Natural killer cell treated with Interleukin-12 subunit alpha and Interleukin-12 subunit beta and Interleukin-15 and Interleukin-18, amount 100 ng/mL, for 72 hours (primary cell): Measurements from ENCODE around the gene TOMM7. TPM values are rescaled to one million over a fixed set of nuclear protein-coding genes. Genes with fewer than 3 reads are reported as not detected.
"Not testable (repeated sequence)": the region's sequence is repeated elsewhere in the genome, so short reads cannot be mapped to it uniquely, and the experiment has no call there.

Source experiments
- ATAC-seq, 2 donors: fragments of 150-1000 bp; cut with Tn5 transposase in 1 of 2; sonication (Bioruptor Pico), chemical (Tn5 transposase) in 1 of 2; 2 replicates each; pipeline ENCODE4 v1.10.0; 2021
- DNase-seq: peaks from one replicate; pipeline ENCODE4 v3.0.0; 2022; ENCODE audit warnings: low spot score
- H3K27ac Mint-ChIP-seq, 2 donors: 1 replicate in 1 of 2; 2 replicates in 1 of 2; pipeline ENCODE4 v1.8.0; 2022; ENCODE audit warnings: mixed read lengths in 2 of 2, mild to moderate bottlenecking in 1 of 2, moderate library complexity in 1 of 2
- H3K27me3 Mint-ChIP-seq, 2 donors: 1 replicate in 1 of 2; 2 replicates in 1 of 2; pipeline ENCODE4 v1.8.0; 2022; ENCODE audit warnings: mixed read lengths in 2 of 2
- H3K36me3 Mint-ChIP-seq: one replicate; pipeline ENCODE4 v1.8.0; 2022; ENCODE audit warnings: mixed read lengths
- H3K4me1 Mint-ChIP-seq, 2 donors: 1 replicate in 1 of 2; 2 replicates in 1 of 2; pipeline ENCODE4 v1.8.0; 2022; ENCODE audit warnings: low read depth in 2 of 2, mixed read lengths in 2 of 2, mild to moderate bottlenecking in 1 of 2
- H3K4me3 Mint-ChIP-seq: one replicate; pipeline ENCODE4 v1.8.0; 2022; ENCODE audit warnings: mixed read lengths
- H3K9me3 Mint-ChIP-seq: 2 replicates; pipeline ENCODE4 v1.8.0; 2022; ENCODE audit warnings: mixed read lengths
- total RNA-seq, 2 donors: library from RNA; stranded (reverse); gene quantifications; one replicate each; pipeline ENCODE4 v1.2.3, GENCODE V29; 2022

Gene TOMM7
- total RNA-seq, 2 donors from 2014 or later = 136 to 203 TPM

DNA sequence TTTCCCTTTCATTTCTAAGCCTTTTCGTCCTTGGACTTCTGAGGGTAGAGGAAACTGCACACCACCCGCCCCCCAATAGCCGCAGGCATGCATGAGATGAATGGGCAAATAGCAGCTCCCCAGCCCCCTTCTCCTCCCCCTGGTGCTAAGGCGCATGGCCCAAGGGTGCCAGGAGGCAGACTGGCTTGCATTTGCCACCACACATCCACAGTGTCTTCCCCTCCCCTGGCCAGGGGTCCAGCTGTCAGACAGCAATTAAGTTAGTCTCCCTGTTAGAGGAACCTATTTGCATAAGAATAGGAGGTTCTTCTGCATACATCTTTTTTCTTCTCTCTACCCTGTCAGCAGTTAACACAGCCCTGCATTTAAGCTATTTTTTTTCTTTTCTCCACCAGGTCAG lies 20.2 kb downstream of the TOMM7 start:
- Mint-ChIP-seq H3K9me3 (no peaks in the 10 kb centered on the region), H3K27me3 (peaks cover 8 to 17% of the 10 kb centered on the region in 2 donors), H3K4me3 (no peak overlapping the region), H3K4me1 (no peaks in the 10 kb centered on the region), H3K36me3 (no peaks in the 10 kb centered on the region), H3K27ac (no peak overlapping the region)
- no peak for DNase-seq
- no peak for ATAC-seq

DNA sequence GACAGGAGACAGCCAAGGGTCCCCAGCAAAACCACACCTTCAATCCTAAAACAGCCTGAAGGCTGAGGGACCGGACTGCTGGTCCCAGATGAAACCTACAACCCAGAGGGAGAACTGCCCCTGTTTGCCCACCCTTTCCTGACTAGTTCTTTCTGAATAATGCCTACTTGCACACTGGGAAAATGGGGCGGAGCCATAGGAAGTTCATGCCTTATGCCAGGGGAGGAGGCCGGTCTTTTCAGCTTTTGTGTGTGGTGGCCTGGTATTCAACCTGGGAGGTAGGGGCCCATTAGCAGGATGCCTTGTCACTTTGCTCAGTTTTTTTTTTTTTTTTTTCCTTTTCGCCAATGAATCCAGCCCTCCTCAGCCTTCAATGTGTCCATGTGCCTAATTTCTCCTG lies 20.7 kb downstream of the TOMM7 start:
- ATAC-seq (no peak), DNase-seq (no peak)
- H3K9me3 Mint-ChIP-seq = no peaks in the 10 kb centered on the region
- H3K36me3 Mint-ChIP-seq = no peaks in the 10 kb centered on the region
- H3K4me1 Mint-ChIP-seq = no peaks in the 10 kb centered on the region
- no peak overlapping the region for H3K4me3 Mint-ChIP-seq
- peaks cover 8 to 17% of the 10 kb centered on the region in 2 donors for H3K27me3 Mint-ChIP-seq
- H3K27ac Mint-ChIP-seq = no peak overlapping the region

DNA sequence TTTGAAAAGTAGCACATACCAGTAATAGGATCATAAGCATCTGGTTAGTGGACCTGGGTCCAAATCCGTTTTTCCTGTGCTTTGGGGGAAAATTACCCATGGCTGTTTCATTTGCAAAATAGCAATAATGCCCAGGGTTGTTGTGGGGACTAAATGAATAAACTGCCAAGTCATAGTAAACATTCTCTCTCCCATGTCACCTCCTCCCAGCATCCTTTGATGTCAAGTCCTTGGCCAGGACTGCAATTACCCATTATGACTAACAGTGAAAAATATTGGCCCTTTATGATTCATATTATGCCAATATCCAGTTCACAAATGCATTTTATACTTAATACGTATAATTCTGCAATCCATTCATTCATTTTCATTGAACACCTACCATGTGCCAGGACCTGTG lies 23.0 kb downstream of the TOMM7 start:
- H3K36me3 Mint-ChIP-seq = no peaks in the 10 kb centered on the region
- no peaks in the 10 kb centered on the region for H3K9me3 Mint-ChIP-seq
- H3K4me3 Mint-ChIP-seq = no peak overlapping the region
- DNase-seq = no peak
- H3K27ac Mint-ChIP-seq = no peak overlapping the region
- H3K27me3 Mint-ChIP-seq = peaks cover 6 to 17% of the 10 kb centered on the region in 2 donors
- no peaks in the 10 kb centered on the region for H3K4me1 Mint-ChIP-seq
- ATAC-seq = no peak

DNA sequence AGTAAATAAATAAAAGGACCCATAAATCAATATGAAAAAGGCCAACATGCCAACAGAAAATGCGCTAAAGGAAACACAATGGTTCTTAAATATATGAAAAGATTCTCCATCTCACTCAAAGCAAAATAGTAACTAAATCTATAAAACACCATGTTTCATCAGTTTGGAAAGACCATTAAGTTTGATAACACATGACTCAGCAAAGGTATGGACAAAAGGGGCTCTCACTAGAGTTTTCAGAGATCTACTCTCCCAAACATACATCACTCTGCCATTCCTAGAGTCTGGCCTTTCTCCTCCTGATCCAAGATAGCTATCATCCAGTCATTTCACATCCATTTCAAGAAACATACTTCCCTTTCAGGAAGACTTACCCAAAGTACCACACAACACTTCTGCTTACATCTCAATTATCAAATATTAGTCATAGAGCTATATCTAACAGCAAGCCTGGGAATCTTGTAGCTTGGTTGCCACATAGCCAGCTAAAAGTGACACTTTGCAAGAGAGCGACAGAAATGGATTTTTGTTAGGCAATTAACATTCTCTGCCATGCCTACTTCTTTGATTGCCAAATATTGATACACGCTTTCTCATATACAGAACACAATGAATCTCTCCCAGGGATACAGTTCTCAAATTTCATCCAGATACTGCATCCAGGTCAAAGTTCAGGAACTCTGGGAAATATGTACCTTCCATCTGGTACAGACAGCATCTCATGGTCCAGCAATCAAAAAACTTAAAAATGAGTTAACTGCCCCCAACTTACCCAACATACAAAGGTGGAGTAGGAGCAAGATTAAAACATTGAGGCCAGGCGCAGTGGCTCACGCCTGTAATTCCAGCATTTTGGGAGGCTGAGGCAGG lies 28.8 kb downstream of the TOMM7 start:
- Mint-ChIP-seq H3K36me3 (no peaks in the 10 kb centered on the region), H3K4me3 (no peak overlapping the region), H3K27ac (no peak overlapping the region), H3K27me3 (peaks cover 0 to 9% of the 10 kb centered on the region in 2 donors), H3K4me1 (no peaks in the 10 kb centered on the region), H3K9me3 (no peaks in the 10 kb centered on the region)
- no peak for ATAC-seq
- no peak for DNase-seq

- ATAC-seq = no peak
- Mint-ChIP-seq H3K36me3 (no peaks in the 10 kb centered on the region), H3K27me3 (peaks cover 6 to 13% of the 10 kb centered on the region in 2 donors), H3K27ac (no peak overlapping the region), H3K4me1 (no peaks in the 10 kb centered on the region), H3K9me3 (no peaks in the 10 kb centered on the region), H3K4me3 (no peak overlapping the region)
- DNase-seq = no peak
Observed at GRCh38 chr7:22791204-22792158, 31.2 kb downstream of the TOMM7 start.

GRCh38 chr7:22790640-22791039 lies 32.0 kb downstream of the TOMM7 start:
- H3K36me3 Mint-ChIP-seq, H3K4me1 Mint-ChIP-seq, H3K9me3 Mint-ChIP-seq, DNase-seq, H3K27ac Mint-ChIP-seq, ATAC-seq, H3K4me3 Mint-ChIP-seq: not testable (repeated sequence)
- H3K27me3 Mint-ChIP-seq = peaks cover 6 to 13% of the 10 kb centered on the region in 2 donors

DNA sequence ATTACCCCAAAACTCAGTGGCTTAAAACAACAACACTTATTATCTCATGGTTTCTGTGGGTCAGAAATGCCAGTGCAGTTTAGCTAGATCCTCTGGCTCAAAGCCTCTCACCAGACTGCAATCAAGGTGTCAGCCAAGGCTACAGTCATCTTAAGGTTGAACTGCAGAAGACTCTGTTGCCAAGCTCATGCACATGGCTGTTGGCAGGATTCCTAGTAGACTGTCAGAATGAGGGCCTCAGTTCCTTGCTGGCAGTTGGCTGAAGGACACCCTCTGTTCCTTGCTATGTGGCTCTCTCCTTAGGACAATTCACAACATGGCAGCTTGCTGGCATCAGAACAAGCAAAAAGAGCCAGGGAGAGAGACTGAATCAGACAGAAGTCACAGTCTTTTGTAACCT lies 34.7 kb downstream of the TOMM7 start:
- no peaks in the 10 kb centered on the region for H3K36me3 Mint-ChIP-seq
- ATAC-seq (no peak), DNase-seq (no peak)
- H3K27ac Mint-ChIP-seq = no peak overlapping the region
- H3K9me3 Mint-ChIP-seq = no peaks in the 10 kb centered on the region
- no peaks in the 10 kb centered on the region for H3K4me1 Mint-ChIP-seq
- H3K4me3 Mint-ChIP-seq = no peak overlapping the region
- peaks cover 12 to 16% of the 10 kb centered on the region in 2 donors for H3K27me3 Mint-ChIP-seq

- DNase-seq = no peak
- no peak overlapping the region for H3K27ac Mint-ChIP-seq
- H3K27me3 Mint-ChIP-seq = peaks cover 22 to 23% of the 10 kb centered on the region in 2 donors
- no peaks in the 10 kb centered on the region for H3K9me3 Mint-ChIP-seq
- no peak for ATAC-seq
- no peaks in the 10 kb centered on the region for H3K36me3 Mint-ChIP-seq
- peaks cover 3 to 4% of the 10 kb centered on the region in 2 donors for H3K4me1 Mint-ChIP-seq
- H3K4me3 Mint-ChIP-seq = no peak overlapping the region
Observed at GRCh38 chr7:22786290-22786932, 36.2 kb downstream of the TOMM7 start.

- ATAC-seq = no peak
- no peaks in the 10 kb centered on the region for H3K9me3 Mint-ChIP-seq
- H3K27me3 Mint-ChIP-seq = peaks cover 17 to 31% of the 10 kb centered on the region in 2 donors
- H3K4me3 Mint-ChIP-seq = no peak overlapping the region
- no peak for DNase-seq
- H3K27ac Mint-ChIP-seq = no peak overlapping the region
- H3K36me3 Mint-ChIP-seq = no peaks in the 10 kb centered on the region
- H3K4me1 Mint-ChIP-seq = peaks cover 3 to 4% of the 10 kb centered on the region in 2 donors
Observed at GRCh38 chr7:22784346-22784745, 38.3 kb downstream of the TOMM7 start.

DNA sequence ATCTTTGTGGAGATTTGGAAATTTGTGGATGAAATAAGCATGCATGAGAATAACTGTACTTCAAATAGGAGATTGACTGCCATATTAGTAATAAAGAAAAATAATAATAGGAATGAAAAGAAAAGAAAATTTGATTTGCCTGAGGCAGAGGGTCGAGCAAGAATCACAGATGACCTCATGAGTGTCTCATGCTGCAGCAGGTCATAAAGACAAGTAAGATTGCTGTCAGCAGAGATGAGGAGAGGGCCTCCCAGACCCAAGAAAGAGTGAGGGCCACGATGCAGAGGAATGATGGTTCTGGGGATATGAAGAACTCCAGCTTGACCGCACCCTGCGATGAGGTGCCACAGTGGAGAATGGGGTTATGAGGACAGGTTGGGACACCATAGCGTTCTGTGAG lies 39.2 kb downstream of the TOMM7 start:
- H3K9me3 Mint-ChIP-seq = no peaks in the 10 kb centered on the region
- peaks cover 3 to 4% of the 10 kb centered on the region in 2 donors for H3K4me1 Mint-ChIP-seq
- no peak overlapping the region for H3K4me3 Mint-ChIP-seq
- H3K27ac Mint-ChIP-seq = no peak overlapping the region
- H3K27me3 Mint-ChIP-seq = peaks cover 17 to 32% of the 10 kb centered on the region in 2 donors
- ATAC-seq = no peak
- H3K36me3 Mint-ChIP-seq = no peaks in the 10 kb centered on the region
- no peak for DNase-seq

- peaks cover 3 to 4% of the 10 kb centered on the region in 2 donors for H3K4me1 Mint-ChIP-seq
- DNase-seq = peak; percentile 75
- peaks cover 17 to 32% of the 10 kb centered on the region in 2 donors for H3K27me3 Mint-ChIP-seq
- H3K27ac Mint-ChIP-seq = no peak overlapping the region
- no peaks in the 10 kb centered on the region for H3K36me3 Mint-ChIP-seq
- H3K4me3 Mint-ChIP-seq = no peak overlapping the region
- ATAC-seq = peak; percentile 83 to 85
- no peaks in the 10 kb centered on the region for H3K9me3 Mint-ChIP-seq
Observed at GRCh38 chr7:22782616-22783232, 39.9 kb downstream of the TOMM7 start.

GRCh38 chr7:22781230-22781711 lies 41.4 kb downstream of the TOMM7 start:
- H3K4me1 Mint-ChIP-seq = peaks cover 3 to 4% of the 10 kb centered on the region in 2 donors
- peaks cover 20 to 36% of the 10 kb centered on the region in 2 donors for H3K27me3 Mint-ChIP-seq
- ATAC-seq (no peak), DNase-seq (no peak)
- no peaks in the 10 kb centered on the region for H3K36me3 Mint-ChIP-seq
- H3K4me3 Mint-ChIP-seq = no peak overlapping the region
- H3K27ac Mint-ChIP-seq = no peak overlapping the region
- no peaks in the 10 kb centered on the region for H3K9me3 Mint-ChIP-seq

DNA sequence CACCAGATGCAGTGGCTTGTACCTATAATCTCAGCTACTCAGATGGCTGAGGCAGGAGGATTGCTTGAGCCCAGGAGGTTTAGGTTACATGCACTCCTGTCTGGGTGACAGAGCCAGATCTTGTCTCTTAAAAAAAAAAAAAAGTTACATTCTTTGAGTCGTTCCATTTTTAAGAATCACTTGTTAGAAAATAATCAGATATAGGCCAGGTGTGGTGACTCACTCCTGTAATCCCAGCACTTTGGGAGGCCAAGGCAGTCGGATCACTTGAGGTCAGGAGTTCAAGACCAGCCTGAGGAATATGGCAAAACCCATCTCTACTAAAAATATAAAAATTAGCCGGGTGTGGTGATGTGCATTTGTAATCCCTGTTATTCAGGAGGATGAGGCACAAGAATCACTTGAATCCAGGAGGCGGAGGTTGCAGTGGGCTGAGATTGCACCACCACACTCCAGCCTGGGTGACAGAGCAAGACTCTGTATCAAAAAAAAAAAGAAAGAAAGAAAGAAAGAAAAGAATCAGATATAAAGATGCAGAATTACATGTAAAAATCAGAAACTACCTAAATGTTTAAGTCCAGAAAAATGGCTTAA lies 42.8 kb downstream of the TOMM7 start:
- DNase-seq, H3K27ac Mint-ChIP-seq, H3K36me3 Mint-ChIP-seq, H3K4me3 Mint-ChIP-seq, H3K4me1 Mint-ChIP-seq, ATAC-seq, H3K9me3 Mint-ChIP-seq: not testable (repeated sequence)
- peaks cover 27 to 39% of the 10 kb centered on the region in 2 donors for H3K27me3 Mint-ChIP-seq
